Astrocyte (in vitro differentiated cells and primary cell): ENCODE measurements around the gene MS4A4A.

ENCODE experiments used
- EZH2 ChIP-seq: IDR thresholded peaks from 2 replicates; pipeline ENCODE4 v1.6.1; 2012; ENCODE audit warnings: mild to moderate bottlenecking, low read length, inconsistent platforms; ENCODE audit not compliant: insufficient read depth
- TF ChIP-seq, protein P1 (sequence below): IDR thresholded peaks from 2 replicates; pipeline ENCODE4 v1.5.1; 2011; ENCODE audit warnings: low read depth, mild to moderate bottlenecking, inconsistent platforms, low read length, moderate library complexity; ENCODE audit not compliant: insufficient read depth

DNA sequence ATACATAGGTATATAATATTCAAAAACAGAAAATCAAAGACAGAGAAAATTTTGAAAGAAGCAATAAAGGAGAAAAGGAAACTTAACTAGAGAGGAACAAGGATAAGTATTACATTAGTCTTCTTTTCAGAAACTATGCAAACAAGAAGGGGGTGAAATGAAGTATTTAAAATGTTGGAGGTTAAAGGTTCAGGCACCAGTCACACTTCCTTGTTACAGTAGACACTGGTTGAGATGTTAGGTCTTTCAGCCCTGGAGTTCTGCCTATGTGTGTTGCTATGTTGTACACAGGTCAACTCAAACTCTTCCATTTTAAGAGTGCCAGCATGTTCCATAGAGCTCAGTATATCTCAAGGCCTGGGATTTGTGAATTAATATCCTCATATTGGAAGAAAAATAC is 6.0 kb upstream of the MS4A4A start:
- TF ChIP-seq EZH2, result no peak
- TF ChIP-seq, protein P1, sequence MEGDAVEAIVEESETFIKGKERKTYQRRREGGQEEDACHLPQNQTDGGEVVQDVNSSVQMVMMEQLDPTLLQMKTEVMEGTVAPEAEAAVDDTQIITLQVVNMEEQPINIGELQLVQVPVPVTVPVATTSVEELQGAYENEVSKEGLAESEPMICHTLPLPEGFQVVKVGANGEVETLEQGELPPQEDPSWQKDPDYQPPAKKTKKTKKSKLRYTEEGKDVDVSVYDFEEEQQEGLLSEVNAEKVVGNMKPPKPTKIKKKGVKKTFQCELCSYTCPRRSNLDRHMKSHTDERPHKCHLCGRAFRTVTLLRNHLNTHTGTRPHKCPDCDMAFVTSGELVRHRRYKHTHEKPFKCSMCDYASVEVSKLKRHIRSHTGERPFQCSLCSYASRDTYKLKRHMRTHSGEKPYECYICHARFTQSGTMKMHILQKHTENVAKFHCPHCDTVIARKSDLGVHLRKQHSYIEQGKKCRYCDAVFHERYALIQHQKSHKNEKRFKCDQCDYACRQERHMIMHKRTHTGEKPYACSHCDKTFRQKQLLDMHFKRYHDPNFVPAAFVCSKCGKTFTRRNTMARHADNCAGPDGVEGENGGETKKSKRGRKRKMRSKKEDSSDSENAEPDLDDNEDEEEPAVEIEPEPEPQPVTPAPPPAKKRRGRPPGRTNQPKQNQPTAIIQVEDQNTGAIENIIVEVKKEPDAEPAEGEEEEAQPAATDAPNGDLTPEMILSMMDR, result no peak
